GM19438 (cell line): ENCODE measurements around the gene ZNF483.
"Not testable (repeated sequence)": the region's sequence is repeated elsewhere in the genome, so short reads cannot be mapped to it uniquely, and the experiment has no call there.

Experiments used
- ATAC-seq: cut with Tn5 transposase; IDR thresholded peaks from one replicate; pipeline ENCODE4 v1.9.1; 2021; ENCODE audit warnings: low read depth; ENCODE audit not compliant: unreplicated experiment

Gene ZNF483

GRCh38 chr9:111525056-111525977 lies at the start of gene ZNF483:
Gene ZNF483, plus strand, starts transcription at chr9:111525179. Its CDS starts 2,217 bp downstream, at chr9:111527396.
- no peak for ATAC-seq

DNA sequence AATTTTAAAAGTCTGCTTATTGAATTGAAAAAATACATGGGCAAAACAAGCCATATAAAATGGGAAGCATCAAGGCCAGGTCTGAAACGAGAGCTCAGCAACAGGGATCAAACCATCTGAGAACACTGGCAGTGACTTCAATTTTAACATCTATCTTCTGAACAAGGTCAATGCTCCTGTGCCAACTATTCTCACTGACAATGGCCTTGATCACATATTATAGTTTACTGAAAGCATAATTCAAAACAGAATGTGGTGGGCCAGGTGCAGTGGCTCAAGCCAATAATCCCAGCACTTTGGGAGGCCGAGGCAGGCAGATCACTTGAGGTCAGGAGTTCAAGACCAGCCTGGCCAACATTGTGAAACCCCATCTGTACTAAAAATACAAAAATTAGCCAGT lies 49.8 kb upstream of the ZNF483 start:
- no peak for ATAC-seq

DNA sequence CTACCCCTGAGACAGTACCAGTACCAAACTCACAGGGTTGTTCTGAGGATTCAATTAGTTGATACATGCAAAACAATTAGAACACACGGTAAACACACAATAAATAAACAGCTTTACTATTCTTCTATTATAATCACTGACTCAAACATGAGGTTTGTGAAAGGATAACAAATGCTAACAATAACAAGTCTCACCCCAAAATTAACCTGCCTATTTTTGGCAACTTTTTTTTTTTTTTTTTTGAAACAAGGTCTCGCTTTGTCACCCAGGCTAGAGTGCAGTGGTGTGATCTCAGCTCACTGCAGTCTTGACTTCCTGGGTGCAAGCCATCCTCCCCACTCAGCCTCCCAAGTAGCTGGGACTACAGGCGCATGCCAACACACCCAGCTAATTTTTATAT lies 47.3 kb upstream of the ZNF483 start:
- no peak for ATAC-seq

DNA sequence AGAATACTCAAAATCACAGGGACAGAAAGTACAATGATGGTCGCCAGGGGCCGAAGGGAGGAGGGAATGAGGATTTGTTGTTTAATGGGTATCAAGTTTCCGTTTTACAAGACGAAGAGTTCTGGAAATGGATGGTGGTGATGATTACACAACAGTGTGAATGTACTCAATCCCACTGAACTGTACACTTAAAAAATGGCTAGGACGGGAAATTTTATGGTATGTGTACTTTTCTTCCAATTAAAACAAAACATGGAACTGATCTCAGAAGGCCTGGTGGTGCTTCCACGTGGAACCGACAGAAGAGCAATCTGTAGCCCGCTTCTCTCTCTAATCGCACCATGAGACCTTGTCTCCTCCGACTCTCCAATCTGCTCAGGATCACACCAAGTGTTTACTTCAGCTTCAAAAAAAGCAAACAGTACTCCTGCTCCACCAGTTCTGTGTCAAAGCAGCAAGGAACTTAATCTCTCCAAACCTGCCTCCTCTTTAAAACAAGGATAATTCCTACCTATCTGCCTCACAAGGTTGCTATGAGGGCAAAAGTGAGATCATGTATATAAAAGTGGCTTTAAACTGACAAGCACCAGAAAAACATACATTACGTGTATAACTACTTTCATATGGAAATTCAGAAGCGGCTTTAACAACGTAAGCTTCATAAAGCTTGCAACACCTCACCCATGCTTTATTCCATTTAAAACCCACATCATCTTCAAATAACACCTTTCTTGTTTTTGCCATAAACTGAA lies 42.9 kb upstream of the ZNF483 start:
- ATAC-seq = no peak

DNA sequence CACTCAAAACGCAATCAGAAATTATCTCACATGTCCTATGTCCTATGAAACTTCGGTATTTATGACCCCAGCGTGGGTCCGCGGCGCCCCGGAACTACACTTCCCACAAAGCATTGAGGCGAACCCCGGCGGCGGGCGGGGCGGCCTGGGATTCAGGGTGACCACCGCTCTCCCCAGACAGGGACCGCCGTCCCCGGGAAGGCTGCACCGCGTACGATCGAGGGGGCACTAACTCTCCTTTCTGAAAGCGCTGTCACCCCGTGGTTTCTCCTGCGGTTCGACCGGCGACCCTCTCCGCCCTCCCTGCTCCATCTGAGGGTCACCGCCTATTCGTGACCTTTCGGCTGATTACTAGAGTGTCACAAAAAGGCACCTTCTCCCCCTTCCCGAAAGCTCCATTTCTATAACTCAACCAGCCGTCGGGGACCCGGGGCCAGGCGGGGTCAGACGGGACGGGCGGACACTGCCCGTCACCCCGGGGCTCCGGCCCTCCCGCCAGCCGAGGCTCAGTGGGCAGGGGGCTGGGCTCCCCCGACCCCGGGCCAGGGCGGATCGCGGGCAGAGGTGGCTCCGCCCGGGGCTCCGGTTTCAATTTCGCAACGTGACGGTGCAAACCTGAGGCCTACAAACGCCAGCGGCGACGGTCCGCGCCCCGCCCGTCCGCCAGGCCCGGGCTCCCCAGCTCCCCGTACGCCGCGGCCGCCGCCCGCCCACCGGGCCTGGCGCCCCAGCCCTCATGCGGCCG lies 42.1 kb upstream of the ZNF483 start:
- peak; percentile 57 for ATAC-seq

GRCh38 chr9:111483439-111483857 lies 41.5 kb upstream of the ZNF483 start:
- peak; percentile 34 for ATAC-seq

GRCh38 chr9:111483858-111484571 lies 41.0 kb upstream of the ZNF483 start, which contains the start of gene ECPAS:
Gene ECPAS, minus strand, starts transcription at chr9:111484383. Its CDS starts 11,465 bp downstream, at chr9:111472918.
- peak; percentile 54 for ATAC-seq

DNA sequence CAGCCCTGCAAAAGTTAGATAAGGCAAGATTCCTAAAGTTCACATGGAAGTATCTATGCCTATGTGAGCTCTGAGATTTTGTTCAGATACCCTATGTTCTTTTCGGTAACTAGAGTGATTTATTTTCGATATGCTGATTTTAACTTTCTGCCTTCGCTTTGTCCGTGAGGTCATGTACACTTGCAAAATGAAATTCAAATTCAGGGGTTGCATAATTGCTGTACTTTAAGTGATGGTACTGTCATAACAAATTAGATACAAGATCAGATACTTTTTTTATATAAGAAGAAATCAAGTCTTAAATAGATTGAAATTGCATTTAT lies 40.4 kb upstream of the ZNF483 start:
- ATAC-seq = peak; percentile 1

- ATAC-seq = not testable (repeated sequence)
These were observed 27.8 kb upstream of the ZNF483 start for GRCh38 chr9:111497196-111497595.

DNA sequence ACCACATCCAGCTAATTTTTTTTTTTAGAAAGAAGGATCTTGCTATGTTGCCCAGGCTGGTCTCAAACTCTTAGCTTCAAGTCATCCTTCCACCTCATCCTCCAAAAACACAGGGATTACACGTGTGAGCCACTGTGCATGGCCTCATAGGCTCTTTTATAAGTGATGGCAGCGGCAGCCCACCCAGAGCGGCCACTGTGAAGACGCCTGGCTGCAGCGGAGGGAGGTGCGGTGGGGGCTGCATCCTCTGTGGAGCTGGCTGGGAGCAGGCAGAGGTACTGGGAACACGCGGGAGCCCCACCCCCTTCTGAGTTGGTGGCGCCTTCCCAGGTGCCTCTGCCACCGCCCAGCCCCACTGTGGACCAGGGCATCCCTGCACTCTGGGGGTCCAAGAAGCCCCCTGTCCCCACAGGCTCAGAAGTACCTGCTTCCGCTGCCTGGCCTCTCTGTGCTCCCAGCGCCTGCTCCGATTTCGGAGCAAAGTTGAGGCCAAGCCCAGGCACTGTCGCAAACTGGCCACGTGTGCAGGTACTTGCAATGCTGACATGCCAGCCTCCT lies 23.9 kb upstream of the ZNF483 start:
- no peak for ATAC-seq

DNA sequence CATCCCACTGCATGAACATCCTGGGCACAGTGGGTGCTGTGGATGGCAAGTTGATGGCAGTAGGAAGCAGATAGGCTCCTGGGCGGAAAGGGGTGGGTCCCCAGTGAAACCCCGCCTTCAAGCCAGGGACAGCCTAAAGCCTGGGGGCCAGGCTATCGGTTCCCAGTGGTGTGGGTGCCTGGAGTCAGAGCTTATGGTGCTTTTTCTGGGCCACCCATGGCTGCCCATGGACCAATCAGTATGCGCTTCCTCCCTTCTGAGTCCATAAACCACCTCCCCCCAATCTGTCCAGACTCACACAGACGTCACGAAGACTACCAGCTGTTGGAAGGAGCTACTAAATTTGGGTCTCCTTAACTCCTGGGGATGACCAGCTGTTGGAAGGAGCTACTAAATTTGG lies 23.3 kb upstream of the ZNF483 start:
- ATAC-seq = no peak

- ATAC-seq = no peak
These were observed 22.5 kb upstream of the ZNF483 start for GRCh38 chr9:111502506-111502905.

DNA sequence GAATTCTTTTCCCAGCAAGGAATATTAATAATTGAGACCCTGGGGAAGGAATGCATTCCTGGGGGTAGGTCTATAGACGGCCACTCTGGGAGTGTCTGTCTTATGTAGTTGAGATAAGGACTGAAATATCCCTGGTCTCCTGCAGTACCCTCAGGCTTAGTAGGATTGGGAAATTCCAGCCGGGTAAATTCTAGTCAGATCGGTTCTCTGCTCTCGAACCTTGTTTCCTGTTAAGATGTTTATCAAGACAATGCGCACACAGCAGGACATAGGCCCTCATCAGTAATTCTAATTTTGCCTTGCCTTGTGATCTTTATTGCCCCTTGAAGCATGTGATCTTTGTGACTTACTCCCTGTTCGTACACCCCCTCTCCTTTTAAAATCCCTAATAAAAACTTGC lies 13.4 kb upstream of the ZNF483 start:
- ATAC-seq = not testable (repeated sequence)

DNA sequence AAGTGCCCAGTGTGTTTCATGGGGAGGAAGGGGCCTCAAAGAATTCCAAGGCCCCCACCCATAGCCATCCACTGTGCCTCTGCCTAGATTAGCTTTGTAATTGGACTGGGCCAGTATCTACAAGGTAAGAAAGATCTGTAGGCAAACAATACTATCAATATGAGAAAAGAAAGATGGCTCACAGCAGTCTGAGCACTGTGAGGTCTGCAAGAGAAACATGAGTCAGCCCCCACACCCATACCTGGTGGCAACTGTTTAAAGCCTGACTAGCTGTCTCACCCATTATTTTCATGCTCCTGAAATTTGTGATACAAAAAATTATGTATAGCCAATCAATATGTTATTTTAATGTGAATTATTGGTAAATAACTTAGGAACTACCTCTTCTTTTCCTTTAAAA lies 10.0 kb upstream of the ZNF483 start:
- no peak for ATAC-seq

GRCh38 chr9:111516061-111516465 lies 8.9 kb upstream of the ZNF483 start:
- ATAC-seq = peak; percentile 78

GRCh38 chr9:111524731-111525055 lies 286 bp upstream of the ZNF483 start:
- no peak for ATAC-seq

GRCh38 chr9:111527347-111527746 lies 2.4 kb downstream of the ZNF483 start:
- ATAC-seq = no peak

DNA sequence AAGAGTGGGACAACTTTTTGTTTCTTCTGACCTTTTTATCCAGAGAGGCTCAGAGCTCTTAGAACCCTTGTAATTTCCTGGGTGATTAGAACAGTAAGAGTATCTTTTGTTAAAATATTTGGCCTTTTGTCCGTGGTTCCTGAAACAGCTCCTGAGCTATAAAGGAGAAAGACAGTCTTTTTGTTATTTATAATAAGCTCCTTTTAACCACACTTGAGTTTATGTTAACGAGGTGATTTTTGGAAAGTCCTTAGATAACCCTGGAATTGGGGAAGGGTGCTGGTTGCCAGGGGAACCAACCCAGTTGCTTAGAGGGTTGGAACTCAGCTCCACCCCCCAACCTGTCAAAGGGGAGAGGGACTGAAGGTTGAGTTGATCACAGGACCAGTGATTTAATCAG lies 4.8 kb downstream of the ZNF483 start:
- ATAC-seq = no peak

GRCh38 chr9:111531716-111532115 lies 6.7 kb downstream of the ZNF483 start:
- no peak for ATAC-seq

GRCh38 chr9:111533099-111533790 lies 8.3 kb downstream of the ZNF483 start:
- no peak for ATAC-seq
